Measurements from ENCODE around the gene FAM163A. TPM values are rescaled to one million over a fixed set of nuclear protein-coding genes. Genes with fewer than 3 reads are reported as not detected.
A peak's percentile ranks its signal among the peaks of the same experiment; 100 is the strongest.

FAM163A gene
- total RNA-seq, 5 donors from 2014 or later (not counting 1 experiment from before 2014, with no cell fraction given), result 0.25 TPM; not detected in 4

DNA sequence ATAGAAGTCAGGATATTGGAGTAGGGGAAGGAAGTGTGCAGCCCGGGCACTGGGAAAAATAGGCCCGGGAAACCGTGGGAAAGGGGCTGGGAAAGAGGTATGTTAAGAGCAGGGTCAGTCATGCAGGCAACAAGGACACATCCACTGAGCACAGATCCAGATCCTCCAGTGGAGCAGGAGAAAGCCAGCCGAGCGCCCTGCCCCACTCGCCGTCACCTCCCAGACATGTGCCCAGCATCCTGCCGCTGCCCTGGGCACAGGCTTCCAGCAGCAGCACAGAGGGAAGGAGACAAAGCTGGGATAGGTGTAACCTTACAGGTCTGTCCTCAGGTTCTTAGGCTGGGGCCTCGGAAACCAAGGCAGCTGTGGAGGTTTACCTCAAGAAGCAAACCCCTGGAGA, 64.2 kb downstream of the FAM163A start:
- no peaks in the 10 kb centered on the region for H3K9me3 ChIP-seq
- H3K36me3 Mint-ChIP-seq, result no peaks in the 10 kb centered on the region
- peaks cover 4 to 6% (median 5%) of the 10 kb centered on the region in 3 donors for H3K4me1 Mint-ChIP-seq
- H3K9me3 Mint-ChIP-seq, result no peaks in the 10 kb centered on the region
- peaks cover 0 to 36% of the 10 kb centered on the region in 2 experiments for H3K27me3 ChIP-seq (replicated peaks in 1 of 2; ENCODE audit: control insufficient read depth in 2 of 2, extremely low read depth in 1 of 2, insufficient read depth in 2 of 2, low read length in 1 of 2)
- no peak overlapping the region for H3K27ac Mint-ChIP-seq
- ATAC-seq (replicated peaks in 1 of 4) (no peak), DNase-seq (no peak)
- ChIA-PET CTCF (interaction anchor here (0.6 to 10.6 kb wide), 4 partner anchors 7 to 103 kb away, joined by 3 to 411 read pairs (median 106); no protein-coding TSS in a partner anchor), POLR2A (no interaction called here)
- no peak overlapping the region for H3K4me3 ChIP-seq (ENCODE audit: control insufficient read depth in 1 of 2, extremely low read depth in 1 of 2, low read length in 1 of 2)
- no peak overlapping the region for H3K4me3 Mint-ChIP-seq
- H3K4me1 ChIP-seq (ENCODE audit: control insufficient read depth in 1 of 2, extremely low read depth in 1 of 2, insufficient read depth in 2 of 2, low read length in 2 of 2), result peaks cover 0 to 7% of the 10 kb centered on the region in 2 experiments
- 83% methylated on average over 7 of the region's 9 CpGs for WGBS (ENCODE audit: insufficient coverage)
- H3K27me3 Mint-ChIP-seq, result peaks cover 4 to 9% of the 10 kb centered on the region in 2 donors
- H3K27ac ChIP-seq (ENCODE audit: low read length), result no peak overlapping the region
- H3K36me3 ChIP-seq (ENCODE audit: control insufficient read depth in 2 of 2, extremely low read depth in 1 of 2, insufficient read depth in 1 of 2, low read length in 1 of 2), result no peaks in the 10 kb centered on the region

- DNase-seq, result no peak
- 89% methylated on average over 5 of the region's 11 CpGs for WGBS (ENCODE audit: insufficient coverage)
- ATAC-seq (replicated peaks in 1 of 4), result no peak
- Histone ChIP-seq H3K36me3 (ENCODE audit: control insufficient read depth in 2 of 2, extremely low read depth in 1 of 2, insufficient read depth in 1 of 2, low read length in 1 of 2) (no peaks in the 10 kb centered on the region), H3K4me1 (ENCODE audit: control insufficient read depth in 1 of 2, extremely low read depth in 1 of 2, insufficient read depth in 2 of 2, low read length in 2 of 2) (peaks cover 0 to 7% of the 10 kb centered on the region in 2 experiments), H3K9me3 (no peaks in the 10 kb centered on the region), H3K4me3 (ENCODE audit: control insufficient read depth in 1 of 2, extremely low read depth in 1 of 2, low read length in 1 of 2) (no peak overlapping the region), H3K27ac (ENCODE audit: low read length) (no peak overlapping the region), H3K27me3 (replicated peaks in 1 of 2; ENCODE audit: control insufficient read depth in 2 of 2, extremely low read depth in 1 of 2, insufficient read depth in 2 of 2, low read length in 1 of 2) (peaks cover 0 to 42% of the 10 kb centered on the region in 2 experiments)
- Mint-ChIP-seq H3K4me3 (no peak overlapping the region), H3K27me3 (peaks cover 4 to 9% of the 10 kb centered on the region in 2 donors), H3K27ac (no peak overlapping the region), H3K9me3 (no peaks in the 10 kb centered on the region), H3K4me1 (peaks cover 4 to 6% (median 5%) of the 10 kb centered on the region in 3 donors), H3K36me3 (no peaks in the 10 kb centered on the region)
- ChIA-PET CTCF (interaction anchor here (0.5 to 10.6 kb wide), 4 partner anchors 56 to 677 kb away, joined by 3 to 411 read pairs (median 106); no protein-coding TSS in a partner anchor), POLR2A (no interaction called here)
Measured at GRCh38 chr1:179807691-179808485, 64.8 kb downstream of the FAM163A start.

DNA sequence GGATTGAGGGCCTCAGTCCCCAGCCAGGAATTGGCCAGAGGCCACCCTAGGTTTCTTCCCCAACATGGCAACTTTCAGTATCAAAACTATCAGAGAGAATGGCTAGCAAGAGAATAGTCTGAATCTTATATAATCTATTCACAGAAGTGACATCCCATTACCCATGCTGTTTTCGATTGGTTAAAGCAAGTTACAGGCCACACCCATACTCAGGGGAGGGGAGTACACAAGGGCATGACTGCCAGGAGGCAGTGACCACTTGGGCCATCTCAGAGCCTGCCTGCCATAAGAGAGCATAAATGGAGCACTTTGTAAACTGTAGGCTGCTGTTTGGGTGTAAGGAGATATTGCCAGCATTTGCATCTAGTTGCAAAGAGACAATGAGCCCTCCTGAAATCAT, 65.4 kb downstream of the FAM163A start:
- H3K27me3 ChIP-seq (replicated peaks in 1 of 2; ENCODE audit: control insufficient read depth in 2 of 2, extremely low read depth in 1 of 2, insufficient read depth in 2 of 2, low read length in 1 of 2), result peaks cover 0 to 47% of the 10 kb centered on the region in 2 experiments
- WGBS (ENCODE audit: insufficient coverage), result no CpG with 5 or more reads among the region's 1 CpG
- H3K27ac ChIP-seq (ENCODE audit: low read length), result no peak overlapping the region
- H3K4me1 ChIP-seq (ENCODE audit: control insufficient read depth in 1 of 2, extremely low read depth in 1 of 2, insufficient read depth in 2 of 2, low read length in 2 of 2), result peaks cover 0 to 7% of the 10 kb centered on the region in 2 experiments
- Mint-ChIP-seq H3K36me3 (no peaks in the 10 kb centered on the region), H3K27me3 (peaks cover 4 to 9% of the 10 kb centered on the region in 2 donors), H3K9me3 (no peaks in the 10 kb centered on the region), H3K4me1 (peaks cover 4 to 6% (median 5%) of the 10 kb centered on the region in 3 donors), H3K4me3 (no peak overlapping the region), H3K27ac (no peak overlapping the region)
- no peaks in the 10 kb centered on the region for H3K36me3 ChIP-seq (ENCODE audit: control insufficient read depth in 2 of 2, extremely low read depth in 1 of 2, insufficient read depth in 1 of 2, low read length in 1 of 2)
- no peaks in the 10 kb centered on the region for H3K9me3 ChIP-seq
- ATAC-seq (replicated peaks in 1 of 4) (no peak), DNase-seq (no peak)
- no peak overlapping the region for H3K4me3 ChIP-seq (ENCODE audit: control insufficient read depth in 1 of 2, extremely low read depth in 1 of 2, low read length in 1 of 2)
- CTCF ChIA-PET, result interaction anchor here (0.7 to 10.6 kb wide), 4 partner anchors 98 to 1229 kb away, joined by 3 to 411 read pairs (median 122); no protein-coding TSS in a partner anchor
- POLR2A ChIA-PET, result no interaction called here

GRCh38 chr1:179809506-179810366, 66.6 kb downstream of the FAM163A start:
- no peak overlapping the region for H3K4me3 Mint-ChIP-seq

GRCh38 chr1:179810367-179810715, 67.2 kb downstream of the FAM163A start:
- no peak for ATAC-seq (replicated peaks in 1 of 4)
- Histone ChIP-seq H3K36me3 (ENCODE audit: control insufficient read depth in 2 of 2, extremely low read depth in 1 of 2, insufficient read depth in 1 of 2, low read length in 1 of 2) (no peaks in the 10 kb centered on the region), H3K27ac (ENCODE audit: low read length) (no peak overlapping the region), H3K27me3 (replicated peaks in 1 of 2; ENCODE audit: control insufficient read depth in 2 of 2, extremely low read depth in 1 of 2, insufficient read depth in 2 of 2, low read length in 1 of 2) (peaks cover 0 to 50% of the 10 kb centered on the region in 2 experiments), H3K4me3 (ENCODE audit: control insufficient read depth in 1 of 2, extremely low read depth in 1 of 2, low read length in 1 of 2) (no peak overlapping the region), H3K4me1 (ENCODE audit: control insufficient read depth in 1 of 2, extremely low read depth in 1 of 2, insufficient read depth in 2 of 2, low read length in 2 of 2) (peaks cover 3 to 23% of the 10 kb centered on the region in 2 experiments), H3K9me3 (no peaks in the 10 kb centered on the region)
- no peak overlapping the region for H3K4me3 Mint-ChIP-seq
- H3K36me3 Mint-ChIP-seq, result no peaks in the 10 kb centered on the region
- no peaks in the 10 kb centered on the region for H3K9me3 Mint-ChIP-seq
- CTCF ChIA-PET, result interaction anchor here (0.6 to 10.6 kb wide), 44 partner anchors 8 to 731 kb away, joined by 3 to 411 read pairs (median 4); partner anchors contain the start of genes TOR1AIP1 (in 1 of the 2) and TOR1AIP2 (in 1 of the 2)
- peaks cover 4 to 5% of the 10 kb centered on the region in 2 donors for H3K27me3 Mint-ChIP-seq
- peaks cover 16 to 19% (median 19%) of the 10 kb centered on the region in 3 donors for H3K4me1 Mint-ChIP-seq
- WGBS (ENCODE audit: insufficient coverage), result 78% methylated on average over 7 of the region's 7 CpGs
- no peak for DNase-seq
- no peak overlapping the region for H3K27ac Mint-ChIP-seq
- POLR2A ChIA-PET, result interaction anchor here (1.1 to 1.2 kb wide), 3 partner anchors 100 to 104 kb away, joined by 3 read pairs; no protein-coding TSS in a partner anchor

More at GRCh38 chr1:179809506-179810366, 66.6 kb downstream of the FAM163A start:
- ChIA-PET POLR2A (interaction anchor here (0.6 to 1.2 kb wide), 4 partner anchors 18 to 103 kb away, joined by 3 read pairs; no protein-coding TSS in a partner anchor), CTCF (interaction anchor here (0.6 to 10.6 kb wide), 48 partner anchors 8 to 731 kb away, joined by 3 to 411 read pairs (median 3); partner anchors contain the start of genes TOR1AIP1 (in 1 of the 2) and TOR1AIP2 (in 1 of the 2))
- ATAC-seq (replicated peaks in 1 of 4) (peak; percentile 54 to 76 (median 62)), DNase-seq (peak; percentile 36 to 88 (median 66))
- Histone ChIP-seq H3K27me3 (replicated peaks in 1 of 2; ENCODE audit: control insufficient read depth in 2 of 2, extremely low read depth in 1 of 2, insufficient read depth in 2 of 2, low read length in 1 of 2) (peaks cover 0 to 50% of the 10 kb centered on the region in 2 experiments), H3K9me3 (no peaks in the 10 kb centered on the region), H3K4me1 (ENCODE audit: control insufficient read depth in 1 of 2, extremely low read depth in 1 of 2, insufficient read depth in 2 of 2, low read length in 2 of 2) (peaks cover 0 to 18% of the 10 kb centered on the region in 2 experiments), H3K4me3 (ENCODE audit: control insufficient read depth in 1 of 2, extremely low read depth in 1 of 2, low read length in 1 of 2) (no peak overlapping the region), H3K27ac (ENCODE audit: low read length) (no peak overlapping the region), H3K36me3 (ENCODE audit: control insufficient read depth in 2 of 2, extremely low read depth in 1 of 2, insufficient read depth in 1 of 2, low read length in 1 of 2) (no peaks in the 10 kb centered on the region)
- no peak overlapping the region for H3K27ac Mint-ChIP-seq
- no peaks in the 10 kb centered on the region for H3K36me3 Mint-ChIP-seq
- WGBS (ENCODE audit: insufficient coverage), result 32% methylated on average over 8 of the region's 14 CpGs
- peaks cover 4 to 5% of the 10 kb centered on the region in 2 donors for H3K27me3 Mint-ChIP-seq
- peaks cover 10 to 13% (median 13%) of the 10 kb centered on the region in 3 donors for H3K4me1 Mint-ChIP-seq
- H3K9me3 Mint-ChIP-seq, result no peaks in the 10 kb centered on the region

Data from T-cell (primary cell).